ENCODE results near the gene EPHA3.

DNA sequence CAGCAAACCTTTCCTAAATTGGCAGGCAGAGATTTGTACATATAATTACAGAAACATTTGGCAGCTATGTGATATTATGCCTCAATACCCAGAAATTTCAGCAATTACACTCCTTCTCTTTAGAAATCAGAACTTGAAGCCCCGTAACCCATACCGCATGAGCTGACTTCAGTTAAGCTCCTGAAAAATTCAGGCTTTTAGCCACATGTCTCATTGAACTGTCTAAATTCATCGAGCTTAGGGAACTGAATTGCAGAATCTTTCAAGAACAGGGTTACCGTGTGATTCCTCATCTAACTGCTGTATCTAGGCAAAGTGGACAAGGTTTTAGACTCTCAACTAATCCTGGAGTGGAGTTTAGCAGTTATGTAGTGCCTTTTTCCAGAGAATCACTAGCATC is 333.0 kb downstream of the EPHA3 start:
- no peak for TF ChIP-seq POLR2A (IDR thresholded peaks at IDR 0.05)
- TF ChIP-seq, protein P1, sequence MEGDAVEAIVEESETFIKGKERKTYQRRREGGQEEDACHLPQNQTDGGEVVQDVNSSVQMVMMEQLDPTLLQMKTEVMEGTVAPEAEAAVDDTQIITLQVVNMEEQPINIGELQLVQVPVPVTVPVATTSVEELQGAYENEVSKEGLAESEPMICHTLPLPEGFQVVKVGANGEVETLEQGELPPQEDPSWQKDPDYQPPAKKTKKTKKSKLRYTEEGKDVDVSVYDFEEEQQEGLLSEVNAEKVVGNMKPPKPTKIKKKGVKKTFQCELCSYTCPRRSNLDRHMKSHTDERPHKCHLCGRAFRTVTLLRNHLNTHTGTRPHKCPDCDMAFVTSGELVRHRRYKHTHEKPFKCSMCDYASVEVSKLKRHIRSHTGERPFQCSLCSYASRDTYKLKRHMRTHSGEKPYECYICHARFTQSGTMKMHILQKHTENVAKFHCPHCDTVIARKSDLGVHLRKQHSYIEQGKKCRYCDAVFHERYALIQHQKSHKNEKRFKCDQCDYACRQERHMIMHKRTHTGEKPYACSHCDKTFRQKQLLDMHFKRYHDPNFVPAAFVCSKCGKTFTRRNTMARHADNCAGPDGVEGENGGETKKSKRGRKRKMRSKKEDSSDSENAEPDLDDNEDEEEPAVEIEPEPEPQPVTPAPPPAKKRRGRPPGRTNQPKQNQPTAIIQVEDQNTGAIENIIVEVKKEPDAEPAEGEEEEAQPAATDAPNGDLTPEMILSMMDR (IDR thresholded peaks at IDR 0.05) = no peak
